Fibroblast of villous mesenchyme (primary cell): Measurements from ENCODE around the gene DNMBP. TPM values are rescaled to one million over a fixed set of nuclear protein-coding genes. Genes with fewer than 3 reads are reported as not detected.

Experiments used
- DNase-seq: peaks from one replicate; pipeline ENCODE4 v3.0.0-alpha.2; 2010; ENCODE audit warnings: low read depth
- H3K4me3 ChIP-seq: 2 replicates; pipeline ENCODE4 v1.5.1; 2011; ENCODE audit warnings: low read depth, mild to moderate bottlenecking, low read length
- CTCF ChIP-seq: IDR thresholded peaks from 2 replicates; pipeline ENCODE4 v1.5.1; 2012; ENCODE audit warnings: low read depth, mild to moderate bottlenecking, low read length; ENCODE audit not compliant: insufficient read depth
- total RNA-seq: library from RNA; depleted of rRNA; stranded (reverse); fragments of >200 nt; gene quantifications from 2 replicates; pipeline ENCODE4 v1.2.3, GENCODE V29; 2012

The DNMBP gene
- total RNA-seq, 1 donor, result 27.6 TPM

- TF ChIP-seq CTCF, result no peak
- H3K4me3 ChIP-seq, result no peak overlapping the region
- DNase-seq, result no peak
Observed at GRCh38 chr10:99851825-99852224, 157.9 kb downstream of the DNMBP start.

- no peak for DNase-seq
- H3K4me3 ChIP-seq, result no peak overlapping the region
- TF ChIP-seq CTCF, result no peak
Observed at GRCh38 chr10:99850767-99851340, 158.9 kb downstream of the DNMBP start.

GRCh38 chr10:99850021-99850766, 159.6 kb downstream of the DNMBP start:
- H3K4me3 ChIP-seq, result no peak overlapping the region
- no peak for TF ChIP-seq CTCF
- no peak for DNase-seq

- no peak overlapping the region for H3K4me3 ChIP-seq
- no peak for TF ChIP-seq CTCF
- DNase-seq, result no peak
Observed at GRCh38 chr10:99849536-99849935, 160.2 kb downstream of the DNMBP start.

GRCh38 chr10:99849057-99849456, 160.7 kb downstream of the DNMBP start:
- H3K4me3 ChIP-seq, result no peak overlapping the region
- no peak for DNase-seq
- no peak for TF ChIP-seq CTCF

- H3K4me3 ChIP-seq, result peak overlapping the region; percentile 35
- peak; percentile 90 for TF ChIP-seq CTCF
- peak; percentile 96 for DNase-seq
Observed at GRCh38 chr10:99845837-99846382, 163.8 kb downstream of the DNMBP start.
